Upper lobe of left lung (tissue), 6 donors: ENCODE data around the gene ADGRL3. TPM values are rescaled to one million over a fixed set of nuclear protein-coding genes. Genes with fewer than 3 reads are reported as not detected.
"Not testable (repeated sequence)": the region's sequence is repeated elsewhere in the genome, so short reads cannot be mapped to it uniquely, and the experiment has no call there.

Experiments used
- ATAC-seq, 2 donors: fragments of 200-7000 bp; cut with Tn5 transposase; one replicate each; pipeline ENCODE4 v1.9.1; 2022; ENCODE audit warnings: mild to moderate bottlenecking in 2 of 2, moderate library complexity in 2 of 2; ENCODE audit not compliant: low FRiP score in 2 of 2
- DNase-seq, 2 donors: peaks; one replicate each; pipeline ENCODE4 v3.0.0-alpha.2; 2019 to 2020
- H3K27ac ChIP-seq, 4 donors: fragments of 200-600 bp; sonication (generic); one replicate each; pipeline ENCODE4 v1.5.1; 2016 to 2019
- H3K27me3 ChIP-seq, 4 donors: fragments of 200-600 bp; sonication (generic); one replicate each; pipeline ENCODE4 v1.5.1; 2017 to 2019
- H3K36me3 ChIP-seq, 4 donors: fragments of 200-600 bp; sonication (generic); one replicate each; pipeline ENCODE4 v1.5.1; 2016 to 2019
- H3K4me1 ChIP-seq, 4 donors: fragments of 200-600 bp; sonication (generic); one replicate each; pipeline ENCODE4 v1.5.1; 2018 to 2019
- H3K4me3 ChIP-seq, 4 donors: fragments of 200-600 bp; sonication (generic); one replicate each; pipeline ENCODE4 v1.5.1; 2017 to 2019; ENCODE audit warnings: mild to moderate bottlenecking in 2 of 4, moderate library complexity in 1 of 4
- H3K9me3 ChIP-seq, 4 donors: fragments of 200-600 bp; sonication (generic); one replicate each; pipeline ENCODE4 v1.5.1; 2018 to 2019
- CTCF ChIP-seq, 6 experiments: fragments of 450-650 bp in 4 of 6; fragments of 200-600 bp in 2 of 6; sonication (generic) in 2 of 6; IDR thresholded peaks; one replicate each; pipeline ENCODE4 v1.5.1; 2016 to 2019; ENCODE audit warnings: antibody characterized with exemption in 6 of 6
- EP300 ChIP-seq, 4 donors: sonication (generic); formaldehyde crosslinking; IDR thresholded peaks; one replicate each; pipeline ENCODE4 v1.5.1; 2017; ENCODE audit warnings: antibody characterized with exemption in 4 of 4, control low read depth in 2 of 4
- POLR2A ChIP-seq, 4 donors: fragments of 450-650 bp; IDR thresholded peaks; one replicate each; pipeline ENCODE4 v1.5.1; 2016 to 2017; ENCODE audit warnings: antibody characterized with exemption in 4 of 4, mild to moderate bottlenecking in 2 of 4
- POLR2AphosphoS5 ChIP-seq, 2 donors: sonication (generic); formaldehyde crosslinking; IDR thresholded peaks; one replicate each; pipeline ENCODE4 v1.5.1; 2017; ENCODE audit warnings: antibody characterized with exemption in 2 of 2
- WGBS, 2 donors: methylation state at CpG; one replicate each; pipeline ENCODE4 v1.1.5; 2017 to 2018; 5-methylcytosine and 5-hydroxymethylcytosine counted together
- total RNA-seq, 6 donors: library from RNA; depleted of rRNA in 4 of 6; stranded (reverse); fragments of >200 nt in 4 of 6; gene quantifications; one replicate each; pipeline versions ENCODE4 v1.1.0 to v1.2.1, GENCODE V29; 2016 to 2021
- donor health status: DM: no; HTN: no; CAD: no; lungs with moderate emphysema.
- donor health status: DM: no; HTN: yes; CAD: no; lungs with severe emphysema.

ADGRL3 gene
- total RNA-seq, 6 donors from 2014 or later, result 1.0 to 8.5 (median 2.9) TPM

DNA sequence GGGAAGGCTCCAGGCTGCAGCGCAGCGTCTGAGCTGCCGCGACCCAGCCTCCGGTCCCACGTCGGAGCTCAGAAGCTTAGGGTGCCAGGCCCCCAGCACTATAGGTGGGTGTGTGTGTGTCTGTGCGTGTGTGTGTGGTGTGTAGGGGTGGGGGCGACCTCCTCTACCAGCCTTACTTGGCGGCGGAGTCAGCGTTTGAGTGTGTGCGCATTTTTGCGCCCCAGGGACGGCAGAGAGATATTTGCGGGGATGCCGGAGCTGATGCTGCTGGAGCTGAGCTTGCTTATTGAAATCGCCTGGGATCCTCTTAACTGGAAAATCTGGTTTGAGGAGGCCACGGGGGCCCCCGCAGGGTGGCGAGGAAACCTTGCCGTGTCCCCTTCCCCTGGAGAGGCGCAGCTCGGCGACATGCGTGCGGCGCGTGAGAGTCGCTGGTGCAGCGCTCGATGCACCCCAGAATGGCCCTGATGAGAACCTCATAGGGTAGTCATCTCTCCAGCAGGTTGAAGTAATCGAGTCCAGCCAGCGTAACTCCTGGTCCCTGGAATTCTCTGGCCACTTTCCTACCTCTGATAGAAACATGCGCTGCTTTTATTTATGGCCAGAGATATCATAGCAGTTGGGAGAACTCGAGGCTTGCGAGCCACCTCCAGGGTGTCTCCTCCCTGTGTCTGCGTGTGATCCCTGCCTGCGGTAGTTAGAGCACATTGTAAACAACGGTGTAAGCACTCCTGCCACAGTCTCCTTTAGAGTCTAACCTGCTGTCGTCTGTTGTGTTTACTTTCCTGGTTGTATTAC is 2.7 kb downstream of the ADGRL3 start:
- no peaks in the 10 kb centered on the region for H3K36me3 ChIP-seq
- no peak overlapping the region for H3K27ac ChIP-seq
- H3K27me3 ChIP-seq, result peaks cover 0 to 27% (median 8%) of the 10 kb centered on the region in 4 donors
- H3K4me1 ChIP-seq, result peaks cover 0 to 38% (median 14%) of the 10 kb centered on the region in 4 donors
- TF ChIP-seq POLR2AphosphoS5 (IDR thresholded peaks at IDR 0.05) (no peak), CTCF (IDR thresholded peaks at IDR 0.05) (no peak), EP300 (IDR thresholded peaks at IDR 0.05) (no peak), POLR2A (IDR thresholded peaks at IDR 0.05) (no peak)
- H3K4me3 ChIP-seq, result peak overlapping the region; percentile 9 to 64 (median 56)
- DNase-seq (peak in 1 of 2 donors; percentile 52), ATAC-seq (peak; percentile 27 to 62)
- WGBS, 2 donors, result 2 to 3% methylated on average over 22 to 41 of the region's 41 CpGs
- peaks cover 0 to 2% (median 0%) of the 10 kb centered on the region in 4 donors for H3K9me3 ChIP-seq

DNA sequence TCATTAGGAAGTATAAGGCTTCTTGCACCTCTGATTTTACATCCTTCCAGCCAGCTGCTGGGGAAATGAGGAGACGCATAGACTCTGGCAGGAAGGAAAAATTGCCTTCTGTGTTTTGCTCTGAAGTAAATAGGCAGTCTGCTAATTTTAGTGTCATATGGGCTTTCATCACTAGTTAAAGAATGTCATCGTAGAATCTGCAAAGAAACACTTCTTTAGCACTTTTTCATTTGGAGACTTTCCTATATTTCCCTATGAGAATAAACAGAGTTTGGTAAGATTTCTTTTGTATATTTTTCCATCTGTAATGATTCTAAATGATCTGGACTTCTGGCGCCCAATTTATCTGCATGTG is 3.3 kb downstream of the ADGRL3 start:
- H3K36me3 ChIP-seq, result no peaks in the 10 kb centered on the region
- no peak for DNase-seq
- peaks cover 0 to 38% (median 14%) of the 10 kb centered on the region in 4 donors for H3K4me1 ChIP-seq
- H3K9me3 ChIP-seq, result peaks cover 0 to 3% (median 0%) of the 10 kb centered on the region in 4 donors
- H3K27ac ChIP-seq, result no peak overlapping the region
- no peak for TF ChIP-seq EP300 (IDR thresholded peaks at IDR 0.05)
- no peak for TF ChIP-seq POLR2AphosphoS5 (IDR thresholded peaks at IDR 0.05)
- TF ChIP-seq POLR2A (IDR thresholded peaks at IDR 0.05), result no peak
- TF ChIP-seq CTCF (IDR thresholded peaks at IDR 0.05), result no peak
- H3K4me3 ChIP-seq, result peak overlapping the region in 3 of 4 donors; percentile 52 to 64 (median 60)
- 47 to 51% methylated on average over 3 of the region's 3 CpGs for WGBS, 2 donors
- no peak for ATAC-seq
- H3K27me3 ChIP-seq, result peaks cover 0 to 27% (median 8%) of the 10 kb centered on the region in 4 donors

- Histone ChIP-seq H3K36me3 (no peaks in the 10 kb centered on the region), H3K27me3 (peaks cover 0 to 27% (median 8%) of the 10 kb centered on the region in 4 donors), H3K4me3 (no peak overlapping the region), H3K9me3 (peaks cover 0 to 3% (median 0%) of the 10 kb centered on the region in 4 donors), H3K4me1 (peaks cover 0 to 38% (median 14%) of the 10 kb centered on the region in 4 donors), H3K27ac (no peak overlapping the region)
- DNase-seq (no peak), ATAC-seq (no peak)
- 94% methylated on average over 2 of the region's 2 CpGs for WGBS, 2 donors
- no peak for TF ChIP-seq POLR2AphosphoS5 (IDR thresholded peaks at IDR 0.05)
- no peak for TF ChIP-seq CTCF (IDR thresholded peaks at IDR 0.05)
- TF ChIP-seq POLR2A (IDR thresholded peaks at IDR 0.05), result no peak
- TF ChIP-seq EP300 (IDR thresholded peaks at IDR 0.05), result no peak
Observed at GRCh38 chr4:61204353-61205060, 4.4 kb downstream of the ADGRL3 start.

- no peak overlapping the region for H3K4me3 ChIP-seq
- peaks cover 0 to 34% (median 13%) of the 10 kb centered on the region in 4 donors for H3K4me1 ChIP-seq
- 81 to 92% methylated on average over 1 of the region's 1 CpG for WGBS, 2 donors
- TF ChIP-seq POLR2A (IDR thresholded peaks at IDR 0.05) (no peak), POLR2AphosphoS5 (IDR thresholded peaks at IDR 0.05) (no peak)
- peaks cover 0 to 24% (median 6%) of the 10 kb centered on the region in 4 donors for H3K27me3 ChIP-seq
- H3K9me3 ChIP-seq, result peaks cover 0 to 3% (median 0%) of the 10 kb centered on the region in 4 donors
- no peak overlapping the region for H3K27ac ChIP-seq
- ATAC-seq (no peak), DNase-seq (no peak)
- H3K36me3 ChIP-seq, result no peaks in the 10 kb centered on the region
Observed at GRCh38 chr4:61205066-61205465, 4.9 kb downstream of the ADGRL3 start.

- not testable (repeated sequence) for H3K36me3 ChIP-seq, DNase-seq, H3K27me3 ChIP-seq, ATAC-seq, H3K9me3 ChIP-seq, H3K4me3 ChIP-seq, H3K27ac ChIP-seq
- peaks cover 0 to 13% (median 3%) of the 10 kb centered on the region in 4 donors for H3K4me1 ChIP-seq
Observed at GRCh38 chr4:61207156-61207555, 7.0 kb downstream of the ADGRL3 start.
